HG03520 (cell line): ENCODE results near the gene CSNK1G2.
A peak's percentile ranks its signal among the peaks of the same experiment; 100 is the strongest.

Experiments used
- ATAC-seq: cut with Tn5 transposase; IDR thresholded peaks from one replicate; pipeline ENCODE4 v1.9.1; 2021; ENCODE audit warnings: mild to moderate bottlenecking, moderate library complexity; ENCODE audit not compliant: unreplicated experiment

The CSNK1G2 gene

GRCh38 chr19:1941146-1942077 is at the start of gene CSNK1G2:
Gene CSNK1G2, plus strand, starts transcription at chr19:1941172. Its CDS starts 28,601 bp downstream, at chr19:1969773.
- peak; percentile 47 for ATAC-seq

- ATAC-seq, result no peak
These were observed 47.2 kb upstream of the CSNK1G2 start for GRCh38 chr19:1893791-1894190.

- no peak for ATAC-seq
These were observed 44.5 kb upstream of the CSNK1G2 start for GRCh38 chr19:1896508-1896907.

GRCh38 chr19:1901940-1902404 is 39.0 kb upstream of the CSNK1G2 start:
- ATAC-seq, result no peak

GRCh38 chr19:1902923-1903322 is 38.0 kb upstream of the CSNK1G2 start:
- ATAC-seq, result no peak

GRCh38 chr19:1904860-1905109 is 36.2 kb upstream of the CSNK1G2 start:
- ATAC-seq, result no peak

- peak; percentile 79 for ATAC-seq
These were observed 35.7 kb upstream of the CSNK1G2 start, which contains the start of the genes ADAT3 and SCAMP4 for GRCh38 chr19:1905110-1905862. Gene ADAT3, plus strand, starts transcription at chr19:1905399. Its CDS starts 6,649 bp downstream, at chr19:1912048. Gene SCAMP4, plus strand, starts transcription at chr19:1905399. Its CDS starts 9,621 bp downstream, at chr19:1915020.

GRCh38 chr19:1905863-1906375 is 35.1 kb upstream of the CSNK1G2 start:
- no peak for ATAC-seq

- no peak for ATAC-seq
These were observed 33.9 kb upstream of the CSNK1G2 start for GRCh38 chr19:1906985-1907562.

GRCh38 chr19:1907563-1908363 is 33.2 kb upstream of the CSNK1G2 start:
- ATAC-seq, result no peak

GRCh38 chr19:1908364-1908678 is 32.7 kb upstream of the CSNK1G2 start:
- no peak for ATAC-seq

GRCh38 chr19:1909761-1910080 is 31.3 kb upstream of the CSNK1G2 start:
- no peak for ATAC-seq

GRCh38 chr19:1910177-1910576 is 30.8 kb upstream of the CSNK1G2 start:
- ATAC-seq, result no peak

GRCh38 chr19:1911098-1911497 is 29.9 kb upstream of the CSNK1G2 start:
- ATAC-seq, result no peak

GRCh38 chr19:1911995-1912394 is 29.0 kb upstream of the CSNK1G2 start:
- ATAC-seq, result no peak

- ATAC-seq, result no peak
These were observed 28.0 kb upstream of the CSNK1G2 start for GRCh38 chr19:1912760-1913505.

GRCh38 chr19:1913781-1914577 is 27.0 kb upstream of the CSNK1G2 start:
- no peak for ATAC-seq

GRCh38 chr19:1914826-1915341 is 26.1 kb upstream of the CSNK1G2 start:
- ATAC-seq, result no peak

GRCh38 chr19:1917146-1917545 is 23.8 kb upstream of the CSNK1G2 start:
- no peak for ATAC-seq
